ENCODE data around the gene ZNF451.
A peak's percentile ranks its signal among the peaks of the same experiment; 100 is the strongest.

ZNF451 gene

GRCh38 chr6:57147955-57148858, 58.2 kb downstream of the ZNF451 start:
- peak; percentile 12 for DNase-seq (ENCODE audit: low spot score)

DNA sequence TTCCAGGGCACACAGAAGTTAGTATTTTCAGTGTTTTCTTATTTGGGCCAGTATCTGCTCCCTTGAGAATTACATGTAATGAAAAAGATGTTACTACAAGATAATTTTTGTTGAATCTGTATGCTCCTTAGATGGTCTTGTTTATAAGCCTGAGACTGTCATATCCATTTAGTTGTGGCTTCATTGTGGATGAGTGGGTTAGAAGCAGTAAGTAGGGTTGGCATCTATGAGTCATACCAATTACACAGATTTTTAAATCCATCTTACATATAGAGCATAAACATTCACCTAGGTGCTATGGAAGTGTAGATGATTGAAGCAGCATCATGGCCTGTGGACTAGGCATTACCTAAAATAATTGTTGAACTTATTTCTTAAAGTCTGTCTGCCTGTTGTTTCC, 68.7 kb downstream of the ZNF451 start:
- no peak for DNase-seq (ENCODE audit: low spot score)

- no peak for DNase-seq (ENCODE audit: low spot score)
These were observed 69.1 kb downstream of the ZNF451 start for GRCh38 chr6:57159127-57159526.

DNA sequence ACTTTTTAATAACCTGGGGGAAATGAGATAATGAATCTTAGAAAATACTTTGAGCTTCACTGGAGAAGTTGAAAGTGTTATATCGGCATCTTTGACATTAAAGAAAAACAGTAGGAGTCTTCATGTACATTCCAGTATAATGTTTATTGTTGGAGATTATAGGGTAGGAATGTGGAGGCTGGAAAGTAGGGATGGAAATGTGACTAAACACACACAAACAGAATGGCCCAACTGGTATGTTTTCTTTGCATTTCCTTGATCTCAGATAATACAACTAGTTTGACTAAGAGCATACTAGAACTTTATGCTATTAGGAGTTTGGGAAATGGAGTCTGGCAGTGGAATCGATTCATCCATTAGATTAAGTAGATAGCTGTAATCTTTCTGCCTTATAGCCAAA, 72.0 kb downstream of the ZNF451 start:
- no peak for DNase-seq (ENCODE audit: low spot score)

DNA sequence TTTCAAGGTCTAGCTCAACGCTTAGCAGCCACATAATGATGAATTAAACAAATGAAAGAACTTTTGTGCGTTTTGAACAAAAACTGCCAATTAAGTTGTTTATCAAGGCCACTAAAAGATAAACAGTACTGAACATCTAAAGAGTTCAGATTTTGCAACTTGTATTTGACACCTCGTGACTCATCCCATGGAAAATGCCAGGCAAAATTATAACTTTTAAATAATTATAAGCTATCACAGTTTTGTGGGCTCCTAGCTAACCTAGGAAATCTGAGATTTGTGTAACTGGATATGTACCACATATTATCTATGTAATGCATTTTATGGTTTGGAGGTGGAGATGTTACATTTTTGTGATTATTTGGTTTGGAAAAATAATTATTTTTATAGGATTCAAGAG, 72.5 kb downstream of the ZNF451 start:
- DNase-seq (ENCODE audit: low spot score) = no peak

- no peak for DNase-seq (ENCODE audit: low spot score)
These were observed 74.0 kb downstream of the ZNF451 start for GRCh38 chr6:57163956-57164355.

- DNase-seq (ENCODE audit: low spot score) = no peak
These were observed 75.1 kb downstream of the ZNF451 start for GRCh38 chr6:57165080-57165479.

DNA sequence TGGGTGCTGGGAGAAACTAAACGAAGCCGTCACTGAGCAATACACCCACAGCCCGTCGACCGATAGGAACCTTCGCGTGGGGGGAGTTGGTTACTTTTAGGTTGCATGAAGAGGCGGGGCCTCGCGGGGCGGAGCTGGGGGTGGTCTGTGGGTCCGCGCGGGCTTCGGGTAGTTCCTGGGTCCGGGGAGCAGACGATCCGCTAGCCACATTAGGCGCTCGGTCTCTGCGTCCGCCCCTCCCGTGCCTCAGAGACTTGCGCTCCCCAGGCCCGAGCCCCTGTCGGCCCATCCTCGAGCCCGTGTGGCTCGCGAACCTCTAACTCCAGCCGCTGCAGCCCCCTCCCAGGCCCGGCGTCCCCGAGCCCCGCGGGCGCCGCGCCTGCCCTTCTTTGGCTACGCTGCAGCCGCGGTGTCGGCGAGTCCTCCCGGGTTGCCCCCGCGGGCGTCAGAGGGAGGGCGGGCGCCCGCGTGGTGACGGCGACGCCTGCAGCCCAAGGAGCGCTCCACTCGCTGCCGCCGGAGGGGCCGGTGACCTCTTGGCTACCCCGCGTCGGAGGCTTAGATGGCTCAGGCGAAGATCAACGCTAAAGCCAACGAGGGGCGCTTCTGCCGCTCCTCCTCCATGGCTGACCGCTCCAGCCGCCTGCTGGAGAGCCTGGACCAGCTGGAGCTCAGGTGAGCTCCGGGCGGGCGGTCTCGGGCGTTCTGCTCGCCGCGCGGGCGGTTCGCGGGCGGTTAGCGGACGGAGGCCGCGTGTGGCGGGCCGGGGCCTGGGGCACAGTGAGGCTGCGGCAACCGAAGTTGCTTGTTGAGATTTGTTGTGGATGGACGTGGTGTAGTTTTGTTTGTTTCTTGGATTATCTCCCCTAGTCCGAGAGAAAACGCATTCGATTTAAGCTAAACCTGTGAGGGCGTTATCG, 82.4 kb downstream of the ZNF451 start, which contains the start of gene BAG2:
Gene BAG2, plus strand, starts transcription at position 191 of the 920 bp plus-strand sequence. Its CDS starts 372 bp downstream, at position 563.
- DNase-seq (ENCODE audit: low spot score) = peak; percentile 87

- DNase-seq (ENCODE audit: low spot score) = peak; percentile 28
These were observed 83.3 kb downstream of the ZNF451 start for GRCh38 chr6:57173056-57173885.

DNA sequence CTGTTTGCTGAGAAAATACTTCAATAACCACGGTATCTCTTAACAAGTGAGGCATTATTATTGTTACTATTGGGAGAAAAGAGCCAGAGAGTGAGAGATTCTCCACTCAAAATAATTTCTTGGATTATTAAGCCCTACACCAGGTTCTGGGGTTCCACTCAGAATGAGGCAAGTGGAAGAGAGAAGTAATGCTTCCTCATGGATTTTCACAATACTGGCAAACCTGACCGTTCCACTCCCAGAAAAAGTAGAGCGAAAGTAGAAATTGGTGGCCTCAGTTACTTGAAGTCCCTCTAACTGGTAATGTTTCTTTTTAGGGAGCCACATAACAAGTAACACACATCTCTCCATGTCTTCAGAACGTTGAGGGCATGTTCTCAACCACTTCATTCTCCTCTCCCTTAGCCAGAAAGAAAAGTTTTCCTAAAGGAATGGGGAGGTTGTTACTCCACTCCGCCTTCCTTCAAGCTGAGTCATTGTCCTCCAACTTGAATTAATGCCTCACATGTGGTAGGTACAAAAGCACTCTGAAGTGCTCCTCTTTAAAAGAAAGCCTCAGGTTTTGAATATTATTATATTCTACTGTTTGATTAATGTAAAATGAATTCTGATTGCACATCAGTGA, 84.0 kb downstream of the ZNF451 start:
- DNase-seq (ENCODE audit: low spot score) = no peak

GRCh38 chr6:57174511-57174907, 84.5 kb downstream of the ZNF451 start:
- no peak for DNase-seq (ENCODE audit: low spot score)

GRCh38 chr6:57177545-57178265, 87.7 kb downstream of the ZNF451 start:
- DNase-seq (ENCODE audit: low spot score) = no peak

DNA sequence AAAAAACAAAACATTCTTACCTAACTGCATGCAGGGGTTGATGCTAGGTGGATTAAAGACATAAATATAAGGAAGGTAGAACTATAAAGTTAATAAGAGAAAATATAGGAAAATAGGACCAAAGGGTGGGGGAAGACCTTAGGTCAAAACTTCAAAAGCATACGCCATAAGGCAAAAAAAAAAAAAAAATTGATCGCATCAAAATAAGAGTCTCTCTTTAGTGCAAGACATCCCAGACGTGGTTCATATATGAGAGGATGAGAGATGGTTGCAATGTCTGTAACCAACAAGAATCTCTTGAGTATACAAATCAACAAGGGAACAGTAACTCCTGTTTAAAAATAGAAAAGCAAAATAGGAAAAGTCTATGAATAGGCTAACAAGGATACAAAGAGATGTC, 90.6 kb downstream of the ZNF451 start:
- no peak for DNase-seq (ENCODE audit: low spot score)

GRCh38 chr6:57182017-57182432, 92.0 kb downstream of the ZNF451 start:
- no peak for DNase-seq (ENCODE audit: low spot score)

GRCh38 chr6:57183336-57183735, 93.3 kb downstream of the ZNF451 start:
- no peak for DNase-seq (ENCODE audit: low spot score)

DNA sequence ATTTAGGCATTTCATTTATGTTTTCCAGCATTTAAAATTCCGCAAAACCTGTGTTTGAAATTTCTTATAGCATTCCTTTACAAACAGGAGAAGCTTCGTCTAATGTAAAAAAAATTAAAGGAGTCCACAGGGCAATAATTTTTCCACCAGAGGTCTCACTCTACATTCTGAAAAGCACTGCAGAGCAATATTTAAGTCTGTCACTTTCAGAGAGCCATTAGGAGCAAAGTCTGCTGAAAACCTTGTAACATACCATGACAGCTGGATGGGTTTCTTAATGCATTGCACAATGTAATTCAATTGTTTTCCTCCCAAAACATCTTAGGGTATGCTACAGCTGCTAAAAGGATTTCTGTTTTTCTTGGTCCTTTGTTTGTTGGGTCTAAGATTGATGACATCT, 100.2 kb downstream of the ZNF451 start:
- no peak for DNase-seq (ENCODE audit: low spot score)

GRCh38 chr6:57193177-57193576, 103.2 kb downstream of the ZNF451 start:
- DNase-seq (ENCODE audit: low spot score) = no peak

- no peak for DNase-seq (ENCODE audit: low spot score)
These were observed 105.5 kb downstream of the ZNF451 start for GRCh38 chr6:57195457-57195856.

DNA sequence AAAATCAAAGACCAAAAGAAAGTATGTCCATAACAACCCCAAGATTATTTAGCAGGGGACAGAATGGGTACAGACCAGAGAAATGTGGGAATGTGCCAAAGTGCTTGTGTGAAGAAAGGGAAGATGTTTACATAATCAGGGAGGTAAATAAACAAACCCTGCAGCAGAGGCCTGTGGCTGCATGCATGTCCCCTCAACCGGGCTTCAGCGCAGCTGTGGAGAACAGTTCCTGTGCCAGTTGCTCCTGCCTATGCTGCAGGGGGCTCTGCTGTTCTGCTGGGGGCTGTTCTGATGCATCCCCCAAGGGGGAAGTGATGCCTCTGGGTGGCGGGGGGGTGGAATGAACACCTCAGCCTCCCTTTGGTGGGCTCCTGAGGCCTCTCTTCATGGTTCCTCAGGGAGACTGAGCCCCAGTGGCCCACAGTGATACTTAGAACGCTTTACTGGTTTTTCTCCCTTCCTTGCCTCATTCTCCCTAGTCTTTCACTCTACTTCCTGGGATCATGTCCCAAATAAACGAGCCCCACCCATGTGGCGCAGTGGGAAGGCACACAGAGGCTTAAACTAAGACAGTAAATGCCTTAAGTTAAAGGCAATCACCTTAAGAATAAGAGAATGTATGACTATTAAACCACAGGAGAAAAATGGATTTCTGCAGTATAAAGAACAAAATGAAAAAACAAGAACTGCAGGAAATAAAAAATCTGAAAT, 109.1 kb downstream of the ZNF451 start:
- DNase-seq (ENCODE audit: low spot score) = no peak

GRCh38 chr6:57201718-57202117, 111.7 kb downstream of the ZNF451 start:
- no peak for DNase-seq (ENCODE audit: low spot score)
